Spinal cord (tissue), 10 donors: ENCODE data around the gene GAGE12J. TPM values are rescaled to one million over a fixed set of nuclear protein-coding genes. Genes with fewer than 3 reads are reported as not detected.
"Not testable (repeated sequence)": the region's sequence is repeated elsewhere in the genome, so short reads cannot be mapped to it uniquely, and the experiment has no call there.

ENCODE experiments used
- DNase-seq, 6 donors: peaks; one replicate each; pipeline versions ENCODE4 v3.0.0 to v3.0.0-alpha.2; 2013 to 2015; ENCODE audit warnings: low spot score in 6 of 6, low read depth in 4 of 6
- H3K27ac ChIP-seq: one replicate; pipeline ENCODE4 v1.5.1; 2013; ENCODE audit warnings: low read depth, low read length, control low read depth
- H3K27me3 ChIP-seq: one replicate; pipeline ENCODE4 v1.6.1; 2013; ENCODE audit warnings: low read length; ENCODE audit not compliant: control insufficient read depth, insufficient read depth
- H3K36me3 ChIP-seq: one replicate; pipeline ENCODE4 v1.6.1; 2013; ENCODE audit warnings: low read length; ENCODE audit not compliant: control insufficient read depth, insufficient read depth
- H3K4me1 ChIP-seq: one replicate; pipeline ENCODE4 v1.6.1; 2013; ENCODE audit warnings: low read length; ENCODE audit not compliant: control insufficient read depth, insufficient read depth
- H3K4me3 ChIP-seq: one replicate; pipeline ENCODE4 v1.5.1; 2013; ENCODE audit warnings: low read depth, low read length, control low read depth
- H3K9me3 ChIP-seq: one replicate; pipeline ENCODE4 v1.6.1; 2013; ENCODE audit warnings: low read length; ENCODE audit not compliant: control insufficient read depth, insufficient read depth
- WGBS: methylation state at CpG from one replicate; pipeline ENCODE4 v1.1.5; 2013; ENCODE audit warnings: missing lambda C conversion rate; ENCODE audit not compliant: insufficient coverage; 5-methylcytosine and 5-hydroxymethylcytosine counted together
- polyA plus RNA-seq, 2 donors: library from polyadenylated mRNA; unstranded; fragments of 120-200 nt; gene quantifications; one replicate each; pipeline ENCODE4 v1.2.1, GENCODE V29; 2013; ENCODE audit not compliant: insufficient read length in 2 of 2
- total RNA-seq, 2 donors: library from RNA; depleted of rRNA in 1 of 2; stranded (reverse); fragments of 120-200 nt in 1 of 2; fragments of >200 nt in 1 of 2; gene quantifications; one replicate each; pipeline versions ENCODE4 v1.2.3 to v1.2.4, GENCODE V29; 2013 to 2014
- donor health status: healthy.

GAGE12J gene
- total and polyA plus RNA-seq, 4 donors: not detected

GRCh38 chrX:49308604-49309269 lies 13.1 kb upstream of the GAGE12J start:
- 69% methylated on average over 15 of the region's 15 CpGs for WGBS
- DNase-seq: no peak
- Histone ChIP-seq H3K4me3 (no peak overlapping the region), H3K36me3 (no peaks in the 10 kb centered on the region), H3K9me3 (no peaks in the 10 kb centered on the region), H3K4me1 (peaks cover 8% of the 10 kb centered on the region), H3K27ac (peak overlapping the region; percentile 64), H3K27me3 (no peaks in the 10 kb centered on the region)

- peak overlapping the region; percentile 64 for H3K27ac ChIP-seq
- WGBS: 47% methylated on average over 4 of the region's 8 CpGs
Measured at GRCh38 chrX:49309401-49309981, 12.3 kb upstream of the GAGE12J start.

GRCh38 chrX:49310371-49310770 lies 11.5 kb upstream of the GAGE12J start:
- Histone ChIP-seq H3K27ac (no peak overlapping the region), H3K4me1 (peaks cover 8% of the 10 kb centered on the region), H3K27me3 (no peaks in the 10 kb centered on the region), H3K9me3 (no peaks in the 10 kb centered on the region), H3K36me3 (no peaks in the 10 kb centered on the region), H3K4me3 (no peak overlapping the region)
- WGBS: 59% methylated on average over 10 of the region's 18 CpGs
- no peak for DNase-seq

More at GRCh38 chrX:49309401-49309981, 12.3 kb upstream of the GAGE12J start:
- Histone ChIP-seq H3K4me3 (peak overlapping the region; percentile 5), H3K4me1 (peaks cover 8% of the 10 kb centered on the region), H3K27me3 (no peaks in the 10 kb centered on the region), H3K36me3 (no peaks in the 10 kb centered on the region), H3K9me3 (no peaks in the 10 kb centered on the region)
- peak in 2 of 6 donors; percentile 20 to 38 for DNase-seq

GRCh38 chrX:49312176-49312575 lies 9.7 kb upstream of the GAGE12J start:
- Histone ChIP-seq H3K4me3 (no peak overlapping the region), H3K27me3 (no peaks in the 10 kb centered on the region), H3K4me1 (peaks cover 8% of the 10 kb centered on the region), H3K9me3 (no peaks in the 10 kb centered on the region), H3K27ac (no peak overlapping the region), H3K36me3 (no peaks in the 10 kb centered on the region)
- 63% methylated on average over 2 of the region's 2 CpGs for WGBS
- no peak for DNase-seq

- H3K27ac ChIP-seq: no peak overlapping the region
- no peaks in the 10 kb centered on the region for H3K36me3 ChIP-seq
- no peaks in the 10 kb centered on the region for H3K9me3 ChIP-seq
- no peak overlapping the region for H3K4me3 ChIP-seq
- 51% methylated on average over 4 of the region's 4 CpGs for WGBS
- no peak for DNase-seq
- H3K4me1 ChIP-seq: no peaks in the 10 kb centered on the region
- no peaks in the 10 kb centered on the region for H3K27me3 ChIP-seq
Measured at GRCh38 chrX:49316085-49316484, 5.8 kb upstream of the GAGE12J start.

- H3K27me3 ChIP-seq, H3K4me3 ChIP-seq, H3K9me3 ChIP-seq, H3K36me3 ChIP-seq, DNase-seq, H3K27ac ChIP-seq, H3K4me1 ChIP-seq: not testable (repeated sequence)
- WGBS: no CpG with 5 or more reads among the region's 27 CpGs
Measured at GRCh38 chrX:49322266-49322665, 429 bp downstream of the GAGE12J start.

GRCh38 chrX:49323735-49324134 lies 1.9 kb downstream of the GAGE12J start:
- H3K27me3 ChIP-seq, DNase-seq: not testable (repeated sequence)
- no CpG with 5 or more reads among the region's 7 CpGs for WGBS

GRCh38 chrX:49330421-49330820 lies 8.6 kb downstream of the GAGE12J start:
- H3K9me3 ChIP-seq, H3K4me1 ChIP-seq, H3K4me3 ChIP-seq, DNase-seq, H3K27ac ChIP-seq, H3K27me3 ChIP-seq, H3K36me3 ChIP-seq: not testable (repeated sequence)
- WGBS: no CpG with 5 or more reads among the region's 11 CpGs

More at GRCh38 chrX:49323735-49324134, 1.9 kb downstream of the GAGE12J start:
- H3K4me3 ChIP-seq, H3K4me1 ChIP-seq, H3K36me3 ChIP-seq, H3K27ac ChIP-seq, H3K9me3 ChIP-seq: not testable (repeated sequence)

- not testable (repeated sequence) for H3K4me3 ChIP-seq, H3K4me1 ChIP-seq, H3K9me3 ChIP-seq, H3K27ac ChIP-seq, H3K27me3 ChIP-seq, DNase-seq, H3K36me3 ChIP-seq
- WGBS: no CpG with 5 or more reads among the region's 16 CpGs
Measured at GRCh38 chrX:49331282-49331681, 9.4 kb downstream of the GAGE12J start, which contains the start of gene GAGE13. GAGE13 (plus strand) TSS chrX:49331582; CDS start chrX:49332738, 1,156 bp downstream.

GRCh38 chrX:49331841-49332240 lies 10.0 kb downstream of the GAGE12J start:
- not testable (repeated sequence) for DNase-seq, H3K27me3 ChIP-seq, H3K4me3 ChIP-seq, H3K36me3 ChIP-seq, H3K9me3 ChIP-seq, H3K27ac ChIP-seq, H3K4me1 ChIP-seq
- no CpG with 5 or more reads among the region's 26 CpGs for WGBS
